OCI-LY7 (cell line): ENCODE results near the gene DZIP1L. TPM values are rescaled to one million over a fixed set of nuclear protein-coding genes. Genes with fewer than 3 reads are reported as not detected.

Experiments
- BruUV-seq: library from RNA; stranded (reverse); fragments of 400-500 nt; replicated peaks from 2 replicates; lab custom pipeline; 2021; lab: Mats Ljungman, UMichigan
- CTCF ChIA-PET: fragments of 300-600 bp; sonication (Branson Sonifier 250); formaldehyde crosslinking; loops from one replicate; lab custom pipeline; 2022; ENCODE audit warnings: antibody characterized with exemption; ENCODE audit not compliant: unreplicated experiment; lab: Charles Lee
- POLR2A ChIA-PET: fragments of 300-600 bp; sonication (Branson Sonifier 250); formaldehyde crosslinking; loops from one replicate; lab custom pipeline; 2022; ENCODE audit warnings: antibody characterized with exemption; lab: Charles Lee
- DNase-seq: peaks from one replicate; pipeline ENCODE4 v3.0.0-alpha.2; 2015; ENCODE audit warnings: low spot score
- H2AFZ ChIP-seq: fragments of 200-600 bp; sonication (generic), shearing (Covaris generic); 2 replicates; pipeline ENCODE4 v1.6.1; 2014; ENCODE audit warnings: mild to moderate bottlenecking, antibody characterized with exemption, low read length, moderate library complexity
- H3K27ac ChIP-seq: fragments of 200-600 bp; sonication (generic); 2 replicates; pipeline ENCODE4 v1.5.1; 2014; ENCODE audit warnings: mixed run types, low read depth, mild to moderate bottlenecking, moderate library complexity, low read length, inconsistent platforms; ENCODE audit not compliant: poor library complexity, severe bottlenecking
- H3K36me3 ChIP-seq: fragments of 200-600 bp; sonication (generic); 2 replicates; pipeline ENCODE4 v1.6.1; 2014; ENCODE audit warnings: mild to moderate bottlenecking, antibody characterized with exemption, low read length, moderate library complexity, mixed read lengths; ENCODE audit not compliant: insufficient read depth
- H3K4me1 ChIP-seq: fragments of 200-600 bp; sonication (generic); 2 replicates; pipeline ENCODE4 v1.5.1; 2014; ENCODE audit warnings: mild to moderate bottlenecking, low read length; ENCODE audit not compliant: insufficient read depth, poor library complexity, severe bottlenecking
- H3K4me2 ChIP-seq: fragments of 200-600 bp; sonication (generic); 2 replicates; pipeline ENCODE4 v1.6.1; 2014; ENCODE audit warnings: mild to moderate bottlenecking, low read length
- H3K4me3 ChIP-seq: fragments of 200-600 bp; sonication (generic); 2 replicates; pipeline ENCODE4 v1.5.1; 2014; ENCODE audit warnings: mild to moderate bottlenecking, low read depth, low read length; ENCODE audit not compliant: poor library complexity, severe bottlenecking
- H3K79me2 ChIP-seq: fragments of 200-600 bp; sonication (generic); 2 replicates; pipeline ENCODE4 v1.6.1; 2016; ENCODE audit warnings: low read depth, mild to moderate bottlenecking, low read length, moderate library complexity, mixed read lengths; ENCODE audit not compliant: insufficient read depth
- H3K9me2 ChIP-seq: fragments of 200-600 bp; sonication (generic); 2 replicates; pipeline ENCODE4 v1.6.1; 2016; ENCODE audit warnings: mild to moderate bottlenecking, low read length, mixed read lengths; ENCODE audit not compliant: insufficient read depth
- H3K9me3 ChIP-seq: fragments of 200-600 bp; sonication (generic); 2 replicates; pipeline ENCODE4 v1.6.1; 2014; ENCODE audit warnings: mild to moderate bottlenecking, mixed run types, low read length, mixed read lengths
- H4K20me1 ChIP-seq: fragments of 200-600 bp; sonication (generic); 2 replicates; pipeline ENCODE4 v1.6.1; 2014; ENCODE audit warnings: mild to moderate bottlenecking, antibody characterized with exemption, low read length, moderate library complexity, mixed read lengths; ENCODE audit not compliant: insufficient read depth
- CTCF ChIP-seq: fragments of 200-600 bp; sonication (generic); conservative IDR thresholded peaks from 2 replicates; pipeline ENCODE4 v1.5.1; 2014; ENCODE audit warnings: mild to moderate bottlenecking, antibody characterized with exemption, low read length, moderate library complexity, mixed read lengths
- EZH2phosphoT487 ChIP-seq: fragments of 200-600 bp; sonication (generic); IDR thresholded peaks from 2 replicates; pipeline ENCODE4 v1.6.1; 2018; ENCODE audit warnings: low read depth, borderline replicate concordance, mild to moderate bottlenecking, mixed run types, antibody characterized with exemption, low read length, moderate library complexity, mixed read lengths
- intact Hi-C: fragments of 100-400 bp; cut with micrococcal nuclease; formaldehyde crosslinking; loops from one replicate; pipeline ENCODE4 v1.10.0; 2022; ENCODE audit not compliant: unreplicated experiment
- total RNA-seq, 2 experiments: library from RNA; depleted of rRNA in 1 of 2; stranded (reverse); fragments of >200 nt in 1 of 2; shearing (Covaris generic) in 1 of 2; gene quantifications; 2 replicates each; pipeline ENCODE4 v1.2.3, GENCODE V29; 2014 to 2022

Gene DZIP1L
- total RNA-seq, 2 experiments from 2014 or later, result not detected

- ChIA-PET CTCF (no interaction called here), POLR2A (no interaction called here)
- TF ChIP-seq CTCF (no peak), EZH2phosphoT487 (no peak)
- Histone ChIP-seq H4K20me1 (no peaks in the 10 kb centered on the region), H3K9me3 (no peaks in the 10 kb centered on the region), H3K9me2 (no peaks in the 10 kb centered on the region), H3K4me1 (no peaks in the 10 kb centered on the region), H3K4me3 (no peak overlapping the region), H3K36me3 (no peaks in the 10 kb centered on the region), H3K27ac (no peak overlapping the region), H3K4me2 (no peak overlapping the region), H3K79me2 (no peaks in the 10 kb centered on the region), H2AFZ (no peak overlapping the region)
- no peak for DNase-seq
- no TSS peak for BruUV-seq
- intact Hi-C loops, result no loop called here
Measured at GRCh38 chr3:138025553-138025952, 89.9 kb downstream of the DZIP1L start.

- BruUV-seq, result no TSS peak
- POLR2A ChIA-PET, result interaction anchor here (0.7 to 1.0 kb wide), 2 partner anchors 26 to 88 kb away, joined by 3 read pairs; no protein-coding TSS in a partner anchor
- H3K9me3 ChIP-seq, result no peaks in the 10 kb centered on the region
- DNase-seq, result no peak
- H3K27ac ChIP-seq, result no peak overlapping the region
- H3K4me3 ChIP-seq, result no peak overlapping the region
- intact Hi-C loops, result no loop called here
- H3K4me2 ChIP-seq, result no peak overlapping the region
- no peak overlapping the region for H2AFZ ChIP-seq
- no peaks in the 10 kb centered on the region for H3K36me3 ChIP-seq
- H3K4me1 ChIP-seq, result no peaks in the 10 kb centered on the region
- CTCF ChIA-PET, result no interaction called here
- no peaks in the 10 kb centered on the region for H3K9me2 ChIP-seq
- no peaks in the 10 kb centered on the region for H4K20me1 ChIP-seq
- TF ChIP-seq CTCF, result no peak
- TF ChIP-seq EZH2phosphoT487, result no peak
- no peaks in the 10 kb centered on the region for H3K79me2 ChIP-seq
Measured at GRCh38 chr3:138023754-138024153, 91.7 kb downstream of the DZIP1L start.

- CTCF ChIA-PET, result no interaction called here
- H3K9me2 ChIP-seq, result no peaks in the 10 kb centered on the region
- H2AFZ ChIP-seq, result no peak overlapping the region
- no peaks in the 10 kb centered on the region for H3K79me2 ChIP-seq
- no peak for TF ChIP-seq EZH2phosphoT487
- TF ChIP-seq CTCF, result no peak
- intact Hi-C loops, result no loop called here
- BruUV-seq, result no TSS peak
- H3K4me3 ChIP-seq, result no peak overlapping the region
- no peaks in the 10 kb centered on the region for H3K9me3 ChIP-seq
- DNase-seq, result no peak
- POLR2A ChIA-PET, result interaction anchor here (0.7 kb wide), 1 partner anchor 55 kb away, joined by 3 read pairs; no protein-coding TSS in a partner anchor
- H3K36me3 ChIP-seq, result no peaks in the 10 kb centered on the region
- H4K20me1 ChIP-seq, result no peaks in the 10 kb centered on the region
- H3K4me2 ChIP-seq, result no peak overlapping the region
- H3K27ac ChIP-seq, result no peak overlapping the region
- H3K4me1 ChIP-seq, result no peaks in the 10 kb centered on the region
Measured at GRCh38 chr3:138019281-138020069, 95.9 kb downstream of the DZIP1L start.
